Lower leg skin (tissue), 3 donors: ENCODE results near the gene CFAP74.

ENCODE experiments used
- CTCF ChIP-seq, 3 donors: fragments of 450-650 bp; IDR thresholded peaks; one replicate each; pipeline ENCODE4 v1.5.1; 2016; ENCODE audit warnings: antibody characterized with exemption in 3 of 3, mild to moderate bottlenecking in 3 of 3, moderate library complexity in 2 of 3
- POLR2A ChIP-seq, 2 donors: fragments of 450-650 bp; IDR thresholded peaks; one replicate each; pipeline ENCODE4 v1.6.1; 2016 to 2017; ENCODE audit warnings: antibody characterized with exemption in 2 of 2, mild to moderate bottlenecking in 1 of 2, moderate library complexity in 1 of 2

DNA sequence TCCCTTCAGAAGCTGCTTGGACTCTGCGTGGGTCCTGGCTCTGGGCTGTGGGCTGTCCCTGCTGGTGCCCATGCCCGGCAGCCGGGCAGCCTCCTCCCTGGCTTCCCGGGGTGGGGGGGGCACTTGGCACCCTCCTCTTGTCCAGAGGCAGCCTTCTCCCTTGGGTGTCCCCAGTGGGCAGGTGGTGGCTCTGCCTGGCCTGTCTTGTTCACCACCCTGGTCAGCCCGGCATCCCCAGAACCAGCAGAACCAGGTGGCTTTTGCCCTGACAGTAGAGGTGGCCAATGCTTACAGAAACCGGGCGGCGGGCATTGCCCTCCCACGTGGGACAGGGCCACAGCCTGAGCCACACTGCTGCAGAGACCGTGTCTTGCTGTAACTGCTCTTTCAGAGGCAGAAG lies 38.0 kb downstream of the CFAP74 start:
- TF ChIP-seq CTCF (IDR thresholded peaks at IDR 0.05) = no peak
- TF ChIP-seq POLR2A (IDR thresholded peaks at IDR 0.05) = no peak
